Activated B cell treated with CpG ODN at 0.5 μM for 24 hours (primary cell): Measurements from ENCODE around the gene CRMP1. TPM values are rescaled to one million over a fixed set of nuclear protein-coding genes. Genes with fewer than 3 reads are reported as not detected.

Experiments used
- ATAC-seq: fragments of 200-7000 bp; cut with Tn5 transposase; one replicate; pipeline ENCODE4 v1.10.0; 2021; ENCODE audit warnings: low read depth, mild to moderate bottlenecking, moderate library complexity
- CTCF ChIA-PET: fragments of 350-600 bp; sonication (Branson Sonifier 250); formaldehyde crosslinking; loops from one replicate; lab custom pipeline; 2021; ENCODE audit warnings: antibody characterized with exemption; lab: Charles Lee
- POLR2A ChIA-PET: fragments of 350-600 bp; sonication (Branson Sonifier 250); formaldehyde crosslinking; loops from one replicate; lab custom pipeline; 2021; ENCODE audit warnings: antibody characterized with exemption; lab: Charles Lee
- DNase-seq: peaks from one replicate; pipeline ENCODE4 v3.0.0; 2022
- H3K27ac Mint-ChIP-seq: one replicate; pipeline ENCODE4 v1.8.0; 2020; ENCODE audit warnings: mixed read lengths
- H3K27me3 Mint-ChIP-seq: one replicate; pipeline ENCODE4 v1.8.0; 2021; ENCODE audit warnings: mixed read lengths
- H3K36me3 Mint-ChIP-seq: one replicate; pipeline ENCODE4 v1.8.0; 2021; ENCODE audit warnings: low read depth, mixed read lengths
- H3K4me1 Mint-ChIP-seq: one replicate; pipeline ENCODE4 v1.8.0; 2021; ENCODE audit warnings: mixed read lengths
- H3K4me3 Mint-ChIP-seq: one replicate; pipeline ENCODE4 v1.8.0; 2020; ENCODE audit warnings: mild to moderate bottlenecking, mixed read lengths
- H3K9me3 Mint-ChIP-seq: one replicate; pipeline ENCODE4 v1.8.0; 2020; ENCODE audit warnings: mixed read lengths
- intact Hi-C: fragments of 100-400 bp; cut with micrococcal nuclease; formaldehyde crosslinking; loops from one replicate; pipeline ENCODE4 v1.15.1; 2024
- total RNA-seq: library from RNA; stranded (reverse); gene quantifications from 2 replicates; pipeline ENCODE4 v1.2.3, GENCODE V29; 2022
- TF ChIP-seq, protein P1 (sequence below): fragments of 200-600 bp; IDR thresholded peaks from one replicate; pipeline ENCODE4 v1.8.0; 2022; ENCODE audit warnings: antibody characterized with exemption, mild to moderate bottlenecking

Gene CRMP1
- total RNA-seq, 1 donor from 2014 or later = 0.09 TPM

DNA sequence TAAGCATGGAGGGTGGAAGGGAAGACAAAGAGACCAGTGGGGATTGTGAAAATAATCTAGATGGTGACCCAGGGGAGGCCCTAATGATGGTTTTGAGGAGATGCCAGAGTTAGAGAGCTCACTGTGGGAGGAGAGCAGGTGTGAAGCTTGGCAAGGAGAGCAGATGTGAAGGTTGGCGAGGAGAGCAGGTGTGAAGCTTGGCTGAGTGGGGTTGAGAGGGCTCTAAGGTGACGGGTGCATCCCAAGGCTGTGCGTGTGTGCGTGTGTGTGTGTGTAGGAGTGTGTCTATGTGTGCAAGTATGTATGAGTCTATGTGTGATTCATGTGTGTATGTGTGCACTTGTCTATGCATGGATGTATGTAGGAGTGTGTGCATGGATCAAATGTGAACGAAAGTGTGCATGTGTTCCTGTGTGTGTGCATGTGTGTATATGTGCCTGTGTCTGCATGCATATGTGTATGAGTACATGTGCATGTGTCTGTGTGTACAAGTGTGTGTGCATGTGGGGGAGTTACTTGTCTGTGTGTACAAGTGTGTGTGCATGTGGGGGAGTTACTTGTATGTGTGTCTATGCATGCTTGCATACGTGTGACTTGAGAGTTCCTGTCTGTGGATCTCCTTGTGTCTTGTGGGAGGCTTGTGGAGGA, 109.9 kb downstream of the CRMP1 start:
- no peak overlapping the region for H3K27ac Mint-ChIP-seq
- POLR2A ChIA-PET = no interaction called here
- peaks cover 3% of the 10 kb centered on the region for H3K9me3 Mint-ChIP-seq
- no peaks in the 10 kb centered on the region for H3K27me3 Mint-ChIP-seq
- TF ChIP-seq, protein P1, sequence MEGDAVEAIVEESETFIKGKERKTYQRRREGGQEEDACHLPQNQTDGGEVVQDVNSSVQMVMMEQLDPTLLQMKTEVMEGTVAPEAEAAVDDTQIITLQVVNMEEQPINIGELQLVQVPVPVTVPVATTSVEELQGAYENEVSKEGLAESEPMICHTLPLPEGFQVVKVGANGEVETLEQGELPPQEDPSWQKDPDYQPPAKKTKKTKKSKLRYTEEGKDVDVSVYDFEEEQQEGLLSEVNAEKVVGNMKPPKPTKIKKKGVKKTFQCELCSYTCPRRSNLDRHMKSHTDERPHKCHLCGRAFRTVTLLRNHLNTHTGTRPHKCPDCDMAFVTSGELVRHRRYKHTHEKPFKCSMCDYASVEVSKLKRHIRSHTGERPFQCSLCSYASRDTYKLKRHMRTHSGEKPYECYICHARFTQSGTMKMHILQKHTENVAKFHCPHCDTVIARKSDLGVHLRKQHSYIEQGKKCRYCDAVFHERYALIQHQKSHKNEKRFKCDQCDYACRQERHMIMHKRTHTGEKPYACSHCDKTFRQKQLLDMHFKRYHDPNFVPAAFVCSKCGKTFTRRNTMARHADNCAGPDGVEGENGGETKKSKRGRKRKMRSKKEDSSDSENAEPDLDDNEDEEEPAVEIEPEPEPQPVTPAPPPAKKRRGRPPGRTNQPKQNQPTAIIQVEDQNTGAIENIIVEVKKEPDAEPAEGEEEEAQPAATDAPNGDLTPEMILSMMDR = no peak
- ATAC-seq (no peak), DNase-seq (no peak)
- H3K36me3 Mint-ChIP-seq = no peaks in the 10 kb centered on the region
- CTCF ChIA-PET = no interaction called here
- intact Hi-C loops = no loop called here
- no peak overlapping the region for H3K4me3 Mint-ChIP-seq
- no peaks in the 10 kb centered on the region for H3K4me1 Mint-ChIP-seq

DNA sequence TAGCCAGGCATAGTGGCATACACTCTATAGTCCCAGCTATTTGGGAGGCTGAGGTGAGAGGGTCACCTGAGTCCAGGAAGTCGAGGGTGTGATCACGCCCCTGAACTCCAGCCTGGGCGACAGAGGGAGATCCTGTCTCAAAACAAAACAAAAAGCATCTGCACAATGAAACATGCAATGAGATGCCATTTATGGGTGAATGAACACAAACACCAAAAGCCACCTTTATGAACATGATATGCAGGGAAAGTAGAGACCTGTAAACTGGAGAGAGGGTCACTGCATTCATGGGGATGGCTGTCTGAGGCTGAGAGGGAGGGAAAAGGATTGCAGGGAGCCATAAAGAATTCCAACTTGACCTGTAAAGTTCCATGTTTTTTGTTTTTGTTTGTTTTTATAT, 111.2 kb downstream of the CRMP1 start:
- DNase-seq (no peak), ATAC-seq (no peak)
- Mint-ChIP-seq H3K9me3 (peaks cover 2% of the 10 kb centered on the region), H3K4me1 (no peaks in the 10 kb centered on the region), H3K36me3 (no peaks in the 10 kb centered on the region), H3K4me3 (no peak overlapping the region), H3K27me3 (no peaks in the 10 kb centered on the region), H3K27ac (no peak overlapping the region)
- CTCF ChIA-PET = no interaction called here
- TF ChIP-seq, protein P1 = no peak
- intact Hi-C loops = no loop called here
- POLR2A ChIA-PET = no interaction called here

DNA sequence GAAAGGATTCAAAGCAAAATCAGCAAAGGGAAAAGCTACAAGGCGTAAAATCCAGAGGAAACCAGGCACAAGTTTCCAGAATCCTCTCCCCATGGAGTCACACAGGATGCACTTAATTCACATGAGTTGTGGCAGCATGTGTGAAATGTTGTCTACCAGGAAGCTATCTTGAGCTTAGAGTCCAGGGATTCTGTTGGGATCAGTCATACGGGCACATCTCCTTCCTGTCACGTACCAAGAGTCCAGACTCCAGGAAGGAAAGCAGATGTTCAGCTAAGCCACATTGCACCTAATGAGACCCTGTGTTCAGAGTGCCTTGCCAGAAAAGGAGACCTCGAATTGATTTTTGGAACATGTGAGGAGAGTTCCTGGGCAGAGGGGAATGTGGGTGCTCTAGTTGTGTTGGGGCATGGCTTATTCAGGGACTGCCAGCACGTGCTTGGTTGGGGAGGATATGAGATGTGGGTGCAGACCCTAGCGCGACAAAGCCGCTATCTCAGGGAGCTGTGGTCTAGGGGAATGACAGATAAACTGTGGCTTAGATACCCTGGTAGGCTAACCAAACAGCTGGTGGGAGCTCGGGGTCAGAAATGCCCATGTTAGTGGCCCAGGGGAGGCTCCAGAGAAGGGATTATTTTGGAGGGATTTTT, 111.9 kb downstream of the CRMP1 start:
- TF ChIP-seq, protein P1 = no peak
- Mint-ChIP-seq H3K27me3 (no peaks in the 10 kb centered on the region), H3K4me3 (no peak overlapping the region), H3K4me1 (no peaks in the 10 kb centered on the region), H3K27ac (no peak overlapping the region), H3K9me3 (peaks cover 8% of the 10 kb centered on the region), H3K36me3 (no peaks in the 10 kb centered on the region)
- DNase-seq (no peak), ATAC-seq (no peak)
- intact Hi-C loops = no loop called here
- ChIA-PET CTCF (no interaction called here), POLR2A (no interaction called here)

- ChIA-PET POLR2A (no interaction called here), CTCF (no interaction called here)
- no peaks in the 10 kb centered on the region for H3K4me1 Mint-ChIP-seq
- no peak overlapping the region for H3K4me3 Mint-ChIP-seq
- ATAC-seq (no peak), DNase-seq (no peak)
- TF ChIP-seq, protein P1 = no peak
- no peak overlapping the region for H3K27ac Mint-ChIP-seq
- intact Hi-C loops = no loop called here
- H3K9me3 Mint-ChIP-seq = peaks cover 12% of the 10 kb centered on the region
- no peaks in the 10 kb centered on the region for H3K36me3 Mint-ChIP-seq
- H3K27me3 Mint-ChIP-seq = no peaks in the 10 kb centered on the region
These were observed 116.4 kb downstream of the CRMP1 start for GRCh38 chr4:5776510-5776909.

DNA sequence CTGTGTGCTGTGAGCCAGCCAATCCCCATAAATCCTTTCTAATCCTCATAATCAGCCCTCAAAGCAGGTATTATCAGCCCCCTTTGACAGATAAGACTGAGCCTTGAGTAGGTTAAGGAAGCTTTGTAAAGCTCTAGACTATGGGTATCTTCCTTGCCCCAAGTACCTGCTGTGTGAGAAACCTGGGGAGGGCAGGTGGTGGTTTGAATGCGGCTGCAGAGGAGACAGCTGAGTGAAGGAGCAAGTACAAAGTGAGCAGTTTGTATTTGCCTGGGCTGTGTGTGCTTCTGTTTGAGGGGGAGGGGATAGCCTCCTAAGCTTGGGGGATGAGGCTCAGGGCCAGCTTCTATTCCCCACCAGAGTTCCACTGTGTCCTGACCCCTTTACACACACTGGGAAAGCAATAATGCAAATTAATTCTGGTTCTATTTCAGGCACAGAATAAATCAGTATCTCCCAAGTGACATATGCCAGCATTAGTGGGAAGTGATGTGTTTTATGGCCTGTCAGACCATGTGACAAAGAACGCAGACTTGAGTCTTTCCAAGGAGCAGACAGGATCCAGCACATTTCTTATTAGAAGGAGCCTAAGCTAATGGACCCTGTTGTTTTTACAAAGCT, 118.4 kb downstream of the CRMP1 start:
- peaks cover 12% of the 10 kb centered on the region for H3K9me3 Mint-ChIP-seq
- H3K4me3 Mint-ChIP-seq = no peak overlapping the region
- ATAC-seq (no peak), DNase-seq (no peak)
- ChIA-PET POLR2A (no interaction called here), CTCF (no interaction called here)
- intact Hi-C loops = no loop called here
- H3K27ac Mint-ChIP-seq = no peak overlapping the region
- H3K4me1 Mint-ChIP-seq = no peaks in the 10 kb centered on the region
- H3K27me3 Mint-ChIP-seq = no peaks in the 10 kb centered on the region
- H3K36me3 Mint-ChIP-seq = no peaks in the 10 kb centered on the region
- TF ChIP-seq, protein P1 = no peak
